Heart left ventricle (tissue), 13 donors: ENCODE measurements around the gene KDF1.

ENCODE experiments used
- CTCF ChIP-seq, 12 donors: fragments of 200-600 bp; sonication (generic) in 4 of 12; IDR thresholded peaks; one replicate each; pipeline versions ENCODE4 v1.5.0 to v1.8.0; 2018 to 2022; ENCODE audit warnings: antibody characterized with exemption in 12 of 12, mild to moderate bottlenecking in 5 of 12
- POLR2A ChIP-seq, 2 donors: fragments of 450-650 bp; IDR thresholded peaks; one replicate each; pipeline ENCODE4 v1.6.1; 2017; ENCODE audit warnings: antibody characterized with exemption in 2 of 2, mild to moderate bottlenecking in 2 of 2, moderate library complexity in 2 of 2
- donor health status: ischemic (EF 13 %, LVEDD 7.1; RV severe dilation, severe dysfunction).
- donor health status: DM: no; HTN: yes; CAD: no.
- donor health status: DM: no; HTN: no; CAD: no.
- donor health status: ischemic (EF 25% LVEDD 6.9; RV normal size, moderate dysfunction).
- donor health status: ischemic (EF 25% LVEDD 5.7; RV mildly dilated, moderate dysfunction).
- donor health status: ischemic (EF 35%, LVEDD 5.7; RV mildly dilated, moderate dysfunction).
- donor health status: nonischemic (EF 11% LVEDD 7.7; RV severe dilation, severe dysfunction).
- donor health status: DM: yes; HTN: yes; CAD: no.
- donor health status: PGD.
- donor health status: ischemic (EF 29% LVEDD 5.4; RV normal size, mild dysfunction).
- donor health status: nonischemic (EF 23%, LVEDD 6.1; RV moderate dilation, normal function).

GRCh38 chr1:27000090-27000816, 40.0 kb upstream of the KDF1 start:
- TF ChIP-seq CTCF (IDR thresholded peaks at IDR 0.05): no peak
- no peak for TF ChIP-seq POLR2A (IDR thresholded peaks at IDR 0.05)
